HG03103 (cell line): Measurements from ENCODE around the gene HES6.

ENCODE experiments used
- ATAC-seq: cut with Tn5 transposase; IDR thresholded peaks from one replicate; pipeline ENCODE4 v1.9.1; 2021; ENCODE audit warnings: low read depth; ENCODE audit not compliant: unreplicated experiment

The HES6 gene, protein sequence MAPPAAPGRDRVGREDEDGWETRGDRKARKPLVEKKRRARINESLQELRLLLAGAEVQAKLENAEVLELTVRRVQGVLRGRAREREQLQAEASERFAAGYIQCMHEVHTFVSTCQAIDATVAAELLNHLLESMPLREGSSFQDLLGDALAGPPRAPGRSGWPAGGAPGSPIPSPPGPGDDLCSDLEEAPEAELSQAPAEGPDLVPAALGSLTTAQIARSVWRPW

GRCh38 chr2:238239863-238240756 lies at the start of gene HES6:
Gene HES6, minus strand, starts transcription at chr2:238240038. Its CDS starts 133 bp downstream, at chr2:238239905.
- peak; percentile 80 for ATAC-seq

GRCh38 chr2:238289574-238289973 lies 49.7 kb upstream of the HES6 start:
- ATAC-seq: no peak

- ATAC-seq: peak; percentile 83
Measured at GRCh38 chr2:238288650-238289573, 49.1 kb upstream of the HES6 start.

DNA sequence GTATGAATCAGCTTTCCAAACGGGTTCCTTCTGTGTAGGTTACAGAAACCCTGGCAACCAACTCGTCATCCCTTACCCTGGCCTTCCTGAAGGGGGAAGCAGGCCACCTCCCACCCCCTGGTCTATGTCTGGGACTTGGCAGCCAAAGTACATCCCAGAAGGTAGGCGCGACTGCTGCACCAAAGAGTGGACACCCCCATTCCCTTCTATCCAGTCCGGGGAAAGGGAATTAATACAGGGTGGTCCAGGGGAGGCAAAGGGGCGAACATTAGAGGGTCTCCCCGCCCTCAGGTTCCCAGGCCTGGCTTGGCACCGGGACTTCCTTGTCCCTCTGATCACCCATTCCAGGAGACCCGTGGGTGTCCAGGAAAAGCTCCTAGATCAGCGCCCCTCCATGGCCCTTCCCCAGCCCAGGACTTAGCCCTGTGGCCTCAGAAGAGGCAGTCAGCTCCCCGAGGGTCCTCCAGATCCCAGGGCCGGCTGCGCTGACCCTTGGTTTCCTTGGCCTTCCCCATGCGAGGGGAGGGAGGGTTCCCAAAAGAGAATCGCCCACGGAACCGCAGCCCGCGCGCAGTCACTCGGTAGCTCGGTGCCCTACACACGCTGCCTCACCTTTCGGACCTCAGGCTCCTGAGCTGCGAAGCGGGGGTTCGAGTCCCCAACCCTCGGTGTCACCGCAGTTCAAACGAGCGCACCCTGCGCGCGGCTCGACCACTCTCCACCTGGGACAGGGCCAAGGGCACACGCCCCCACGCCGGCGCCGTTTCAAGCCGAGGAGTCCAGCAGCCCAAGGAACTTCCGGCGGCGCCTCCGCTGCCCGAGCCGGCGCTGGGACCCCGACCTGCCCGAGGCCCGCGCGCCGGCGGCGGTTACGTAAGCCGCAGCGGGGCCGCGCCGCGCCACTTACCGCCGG lies 48.2 kb upstream of the HES6 start, which contains the start of gene PER2:
Gene PER2, minus strand, starts transcription at position 874 of the 913 bp plus-strand sequence. CDS start 10,674 bp downstream, outside the sequence.
- ATAC-seq: peak; percentile 36

- no peak for ATAC-seq
Measured at GRCh38 chr2:238286987-238287736, 47.3 kb upstream of the HES6 start.

- ATAC-seq: no peak
Measured at GRCh38 chr2:238286551-238286950, 46.7 kb upstream of the HES6 start.

DNA sequence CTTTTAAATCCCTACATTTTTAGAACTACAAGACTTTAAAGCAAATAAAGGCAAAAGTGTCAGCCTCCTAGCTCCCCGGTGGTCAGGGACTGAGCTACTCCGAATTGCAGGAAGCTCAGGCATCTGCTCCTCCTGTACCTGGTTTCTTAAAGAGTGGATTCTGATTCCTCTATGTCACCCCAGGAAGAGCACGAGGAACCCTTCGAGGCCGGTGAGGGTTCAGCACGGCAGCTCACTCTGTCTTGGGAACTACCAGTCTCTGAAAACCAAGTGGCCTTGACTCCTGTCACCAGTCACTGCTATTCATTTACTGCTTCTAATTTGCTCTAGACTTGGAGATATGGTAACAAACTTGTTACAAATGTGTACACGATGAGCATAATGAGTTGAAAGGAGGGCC lies 46.3 kb upstream of the HES6 start:
- no peak for ATAC-seq

GRCh38 chr2:238285653-238286082 lies 45.8 kb upstream of the HES6 start:
- ATAC-seq: no peak

DNA sequence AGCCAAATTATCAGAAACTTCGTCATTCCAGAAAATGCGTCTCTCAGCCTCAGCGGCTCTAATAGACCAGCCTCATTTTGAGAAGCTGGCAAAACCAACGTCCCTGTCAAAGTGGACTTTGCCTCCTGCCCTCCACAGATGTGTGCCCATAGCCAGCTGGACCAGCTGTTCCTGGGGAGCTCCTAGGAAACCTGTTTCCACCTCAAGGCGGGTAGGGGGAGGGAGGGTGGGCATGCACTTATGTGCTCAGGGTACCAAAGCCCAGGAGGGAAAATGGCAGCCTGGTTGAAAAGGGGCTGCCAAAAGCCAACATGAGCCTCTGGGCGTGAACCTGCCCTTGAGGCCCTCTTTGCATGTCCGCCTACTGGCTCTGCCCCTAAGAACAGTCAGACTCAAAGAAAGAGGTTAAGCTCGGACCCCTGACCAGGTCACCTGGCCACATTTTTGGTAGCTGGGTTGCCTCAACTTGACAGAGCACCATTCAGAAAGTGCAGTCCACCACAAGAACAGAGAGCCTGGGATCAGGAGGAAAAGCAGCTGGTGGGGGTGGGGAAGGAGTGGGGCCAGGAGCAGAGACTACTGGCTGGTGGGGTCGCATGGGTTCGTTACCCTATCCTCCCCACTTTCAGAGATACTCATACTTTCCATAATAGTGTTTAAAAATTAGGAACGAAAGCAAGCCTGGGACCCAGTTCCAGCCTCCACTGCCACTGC lies 45.1 kb upstream of the HES6 start:
- ATAC-seq: no peak

DNA sequence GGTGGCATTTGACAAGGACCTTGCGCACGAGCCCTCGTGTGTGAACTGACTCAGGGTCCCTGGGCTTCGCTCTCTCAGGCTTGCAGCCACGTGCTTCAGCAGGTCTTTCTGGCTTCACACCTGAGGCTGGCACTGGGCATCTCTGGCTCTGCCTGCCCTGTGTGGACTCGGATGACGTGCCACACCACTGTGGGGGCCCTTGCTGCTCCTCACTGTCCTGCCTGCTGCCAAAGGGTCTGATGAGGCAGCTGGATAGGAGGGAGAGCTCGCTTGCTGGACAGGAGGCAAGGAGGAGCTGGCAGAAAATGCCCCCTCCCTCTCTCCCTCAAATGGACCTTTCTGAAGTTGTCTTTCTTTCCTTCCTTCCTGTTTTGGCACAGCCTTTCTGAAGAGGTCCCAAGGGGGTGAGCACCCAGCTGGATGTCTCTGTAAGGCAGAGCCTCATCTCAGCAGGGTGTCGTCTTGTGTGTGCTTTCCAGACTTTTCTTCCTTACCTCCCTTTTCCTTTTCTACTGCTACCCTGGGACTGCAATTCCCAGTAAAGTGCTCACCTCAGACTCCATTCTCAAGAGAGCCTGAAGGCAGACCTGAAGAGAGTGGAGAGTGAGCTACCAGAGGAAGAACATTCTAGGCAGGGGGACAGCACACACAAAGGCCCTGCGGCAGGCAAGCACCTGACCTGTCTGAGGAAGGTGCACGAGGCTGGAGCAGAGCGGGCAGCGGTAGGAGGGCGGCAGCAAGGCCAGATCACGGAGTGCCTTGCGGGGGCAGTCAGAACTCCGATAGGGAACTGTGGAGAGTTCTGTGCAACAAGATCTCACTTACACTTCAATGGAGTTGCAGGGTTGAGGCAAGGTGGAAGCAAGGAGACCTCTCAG lies 43.3 kb upstream of the HES6 start:
- no peak for ATAC-seq

- no peak for ATAC-seq
Measured at GRCh38 chr2:238281826-238282480, 42.1 kb upstream of the HES6 start.

DNA sequence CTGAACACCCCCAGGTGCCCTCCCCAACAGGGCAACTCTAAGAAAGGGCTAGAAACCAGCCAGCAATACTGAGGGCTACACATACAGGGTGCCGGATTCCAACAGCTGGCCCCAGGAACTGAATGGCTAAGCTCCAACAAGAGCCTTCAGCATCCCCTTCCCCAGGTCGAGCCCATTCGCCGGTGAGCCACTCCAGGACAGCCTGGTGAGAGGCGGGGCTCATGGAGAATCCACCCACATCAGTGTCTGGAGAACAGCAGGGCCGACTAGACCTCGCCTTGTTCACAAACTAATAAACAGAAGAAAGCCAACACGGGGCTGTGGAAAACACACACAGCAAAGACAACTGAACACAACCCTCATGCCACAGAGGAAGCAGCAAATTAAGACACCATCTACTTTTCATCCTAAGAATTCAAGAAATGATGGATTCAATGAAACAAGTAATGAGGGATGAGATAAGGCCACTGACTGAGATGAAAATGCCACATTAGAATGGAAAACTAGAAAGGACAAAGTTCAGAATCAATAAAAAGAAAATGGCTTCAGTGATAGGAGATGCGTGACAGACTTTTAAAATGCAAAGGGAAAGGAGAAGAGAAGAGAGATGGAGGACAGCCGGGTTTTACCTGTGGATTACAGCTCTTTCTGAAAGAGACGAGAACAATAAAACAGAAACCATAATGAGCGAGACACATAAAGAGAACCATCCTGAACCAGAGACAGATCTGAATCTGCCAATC lies 40.4 kb upstream of the HES6 start:
- ATAC-seq: no peak

GRCh38 chr2:238279324-238279682 lies 39.5 kb upstream of the HES6 start:
- ATAC-seq: no peak

- ATAC-seq: no peak
Measured at GRCh38 chr2:238278626-238279323, 38.9 kb upstream of the HES6 start.

- no peak for ATAC-seq
Measured at GRCh38 chr2:238277695-238278094, 37.9 kb upstream of the HES6 start.
